SK-N-SH (cell line): ENCODE measurements around the gene NOP53. TPM values are rescaled to one million over a fixed set of nuclear protein-coding genes. Genes with fewer than 3 reads are reported as not detected.

ENCODE experiments used
- CTCF ChIA-PET: fragments of 300-600, 350-600 bp; formaldehyde crosslinking; extraction: SDS; loops from one replicate; lab custom pipeline; 2021; lab: Yijun Ruan, JAX
- POLR2A ChIA-PET: fragments of 350-600 bp; sonication (Branson Sonifier 250); formaldehyde crosslinking; extraction: SDS; loops from one replicate; lab custom pipeline; 2020; ENCODE audit warnings: antibody characterized with exemption, inconsistent platforms; lab: Yijun Ruan, JAX
- DNase-seq: peaks from one replicate; pipeline ENCODE4 v3.0.0; 2012
- H2AFZ ChIP-seq: fragments of 200-600 bp; sonication (generic); 2 replicates; pipeline ENCODE4 v1.8.1; 2016; ENCODE audit warnings: antibody characterized with exemption, mild to moderate bottlenecking, low read depth
- H3F3A ChIP-seq: fragments of 200-600 bp; sonication (generic); replicated peaks from 2 replicates; pipeline ENCODE3; 2016; ENCODE audit warnings: antibody characterized with exemption, mild to moderate bottlenecking; ENCODE audit not compliant: insufficient read depth
- H3K27ac ChIP-seq, 2 experiments: fragments of 200-500 bp in 1 of 2; fragments of 200-600 bp in 1 of 2; sonication (Bioruptor generic) in 1 of 2; sonication (generic), shearing (Covaris generic) in 1 of 2; 2 replicates each; pipeline versions ENCODE4 v1.5.1 to v1.6.1; 2014 to 2016; ENCODE audit warnings: low read depth in 2 of 2, inconsistent platforms in 1 of 2, low read length in 1 of 2, mild to moderate bottlenecking in 1 of 2, mixed read lengths in 1 of 2
- H3K27me3 ChIP-seq: fragments of 200-600 bp; sonication (generic), shearing (Covaris generic); 2 replicates; pipeline ENCODE4 v1.6.1; 2016; ENCODE audit warnings: mixed run types; ENCODE audit not compliant: insufficient read depth
- H3K36me3 ChIP-seq, 2 experiments: fragments of 200-500 bp in 1 of 2; fragments of 200-600 bp in 1 of 2; sonication (Bioruptor generic) in 1 of 2; sonication (generic) in 1 of 2; replicated peaks in 1 of 2; 2 replicates each; pipeline versions ENCODE3 to v1.5.1; 2014 to 2016; ENCODE audit warnings: low read length in 1 of 2, mild to moderate bottlenecking in 1 of 2; ENCODE audit not compliant: insufficient read depth in 2 of 2, control insufficient read depth in 1 of 2
- H3K4me1 ChIP-seq, 2 experiments: fragments of 200-500 bp in 1 of 2; fragments of 200-600 bp in 1 of 2; sonication (Bioruptor generic) in 1 of 2; sonication (generic), shearing (Covaris generic) in 1 of 2; 2 replicates each; pipeline versions ENCODE4 v1.5.1 to v1.6.1; 2014 to 2016; ENCODE audit warnings: low read depth in 1 of 2, low read length in 1 of 2, mixed run types in 1 of 2; ENCODE audit not compliant: insufficient read depth in 2 of 2, control insufficient read depth in 1 of 2
- H3K4me2 ChIP-seq: fragments of 200-600 bp; sonication (generic), shearing (Covaris generic); 2 replicates; pipeline ENCODE4 v1.6.1; 2017; ENCODE audit warnings: mixed run types
- H3K4me3 ChIP-seq, 2 experiments: fragments of 200-500 bp in 1 of 2; fragments of 200-600 bp in 1 of 2; sonication (Bioruptor generic) in 1 of 2; sonication (generic), shearing (Covaris generic) in 1 of 2; 2 replicates each; pipeline versions ENCODE4 v1.5.1 to v1.8.1; 2014 to 2016; ENCODE audit warnings: low read depth in 2 of 2, inconsistent platforms in 1 of 2, low read length in 1 of 2, mild to moderate bottlenecking in 1 of 2, mixed read lengths in 1 of 2, moderate library complexity in 1 of 2
- H3K79me2 ChIP-seq: fragments of 200-600 bp; sonication (generic); 2 replicates; pipeline ENCODE4 v1.8.1; 2017; ENCODE audit warnings: mild to moderate bottlenecking; ENCODE audit not compliant: insufficient read depth
- H3K9ac ChIP-seq: fragments of 200-600 bp; sonication (generic); 2 replicates; pipeline ENCODE4 v1.6.1; 2017; ENCODE audit warnings: mixed run types
- H3K9me2 ChIP-seq: fragments of 200-600 bp; sonication (generic); 2 replicates; pipeline ENCODE4 v1.6.1; 2017; ENCODE audit warnings: mixed run types
- H3K9me3 ChIP-seq: fragments of 200-600 bp; sonication (generic); 2 replicates; pipeline ENCODE4 v1.6.1; 2017; ENCODE audit warnings: mixed run types, mild to moderate bottlenecking, moderate library complexity
- H4K20me1 ChIP-seq: fragments of 200-600 bp; sonication (generic); 2 replicates; pipeline ENCODE4 v1.6.1; 2017; ENCODE audit warnings: mild to moderate bottlenecking, mixed run types; ENCODE audit not compliant: insufficient read depth
- CTCF ChIP-seq: fragments of 200-600 bp; sonication (generic); IDR thresholded peaks from 2 replicates; pipeline ENCODE4 v1.6.1; 2017; ENCODE audit warnings: antibody characterized with exemption, mild to moderate bottlenecking, moderate library complexity
- EZH2phosphoT487 ChIP-seq: fragments of 200-600 bp; sonication (generic); IDR thresholded peaks from 2 replicates; pipeline ENCODE4 v1.6.1; 2017; ENCODE audit warnings: low read depth, mixed run types, mild to moderate bottlenecking, antibody characterized with exemption, moderate library complexity, borderline replicate concordance
- FOXJ3 ChIP-seq: sonication (generic); formaldehyde crosslinking; IDR thresholded peaks from 2 replicates; pipeline ENCODE4 v1.5.1; 2020; ENCODE audit warnings: mild to moderate bottlenecking, missing genetic modification reagents
- GABPA ChIP-seq: IDR thresholded peaks from 2 replicates; pipeline ENCODE4 v1.4.0; 2012; ENCODE audit warnings: low read depth, mild to moderate bottlenecking
- IRF3 ChIP-seq: fragments of 150-350 bp; IDR thresholded peaks from 2 replicates; pipeline ENCODE4 v1.6.1; 2016; ENCODE audit warnings: mild to moderate bottlenecking, low read depth, low read length
- MAX ChIP-seq: IDR thresholded peaks from 2 replicates; pipeline ENCODE4 v1.4.0; 2012; ENCODE audit warnings: low read depth
- MEF2A ChIP-seq: IDR thresholded peaks from 2 replicates; pipeline ENCODE4 v1.4.0; 2012; ENCODE audit warnings: low read depth, borderline replicate concordance
- MXI1 ChIP-seq: IDR thresholded peaks from 2 replicates; pipeline ENCODE4 v1.6.1; 2012; ENCODE audit warnings: mild to moderate bottlenecking, low read depth, low read length, improper control_type of control experiment
- NRF1 ChIP-seq: IDR thresholded peaks from 2 replicates; pipeline ENCODE4 v1.6.1; 2012; ENCODE audit warnings: low read depth, mild to moderate bottlenecking, low read length
- PBX3 ChIP-seq: IDR thresholded peaks from 2 replicates; pipeline ENCODE4; 2012
- POLR2AphosphoS5 ChIP-seq: IDR thresholded peaks from 2 replicates; pipeline ENCODE4 v1.6.1; 2012; ENCODE audit warnings: low read depth, low read length
- RAD21 ChIP-seq: IDR thresholded peaks from 2 replicates; pipeline ENCODE4 v1.6.1; 2012; ENCODE audit warnings: mild to moderate bottlenecking, low read length
- SMC3 ChIP-seq: IDR thresholded peaks from 2 replicates; pipeline ENCODE4 v1.6.1; 2012; ENCODE audit warnings: low read depth, low read length, improper control_type of control experiment
- TAF1 ChIP-seq: IDR thresholded peaks from 2 replicates; pipeline ENCODE4 v1.6.1; 2012; ENCODE audit warnings: low read depth, mild to moderate bottlenecking, low read length, moderate library complexity, borderline replicate concordance
- TCF12 ChIP-seq: IDR thresholded peaks from 2 replicates; pipeline ENCODE4 v1.4.0; 2012
- TEAD4 ChIP-seq: IDR thresholded peaks from 2 replicates; pipeline ENCODE4 v1.4.0; 2012; ENCODE audit warnings: mild to moderate bottlenecking, borderline replicate concordance; ENCODE audit not compliant: insufficient read depth
- USF1 ChIP-seq: IDR thresholded peaks from 2 replicates; pipeline ENCODE4 v1.4.0; 2012; ENCODE audit warnings: low read depth, borderline replicate concordance
- YY1 ChIP-seq: IDR thresholded peaks from 2 replicates; pipeline ENCODE4 v1.4.0; 2012; ENCODE audit warnings: low read depth, mild to moderate bottlenecking
- ZBTB33 ChIP-seq: IDR thresholded peaks from 2 replicates; pipeline ENCODE4 v1.4.0; 2012; ENCODE audit warnings: low read depth, borderline replicate concordance
- WGBS: methylation state at CpG from one replicate; pipeline ENCODE4 v1.1.6; 2017; ENCODE audit warnings: low lambda C conversion rate; 5-methylcytosine and 5-hydroxymethylcytosine counted together
- polyA plus RNA-seq, 3 experiments: library from polyadenylated mRNA; depleted of rRNA; stranded (reverse); fragments of >200 nt; gene quantifications; 2 replicates each; pipeline ENCODE4 v1.2.3, GENCODE V29; 2012

Gene NOP53
- polyA plus RNA-seq, 1 of the 3 experiments (the other 2 are of a cell fraction): 275 TPM

GRCh38 chr19:47761566-47761965 is 16.2 kb downstream of the NOP53 start:
- Histone ChIP-seq H3K9me2 (no peaks in the 10 kb centered on the region), H3K27me3 (no peaks in the 10 kb centered on the region), H3K36me3 (peaks cover 12 to 19% of the 10 kb centered on the region in 2 experiments), H3K4me1 (no peaks in the 10 kb centered on the region), H3K9ac (no peak overlapping the region), H3K4me3 (no peak overlapping the region), H3K79me2 (no peaks in the 10 kb centered on the region), H2AFZ (no peak overlapping the region), H3K9me3 (no peaks in the 10 kb centered on the region), H4K20me1 (peaks cover 3% of the 10 kb centered on the region; the same call in 1 of the 2 replicates), H3K27ac (no peak overlapping the region), H3K4me2 (no peak overlapping the region), H3F3A (peaks cover 17% of the 10 kb centered on the region)
- TF ChIP-seq MEF2A (no peak), ZBTB33 (no peak), MAX (no peak), POLR2AphosphoS5 (no peak), NRF1 (no peak), TAF1 (no peak), IRF3 (no peak), MXI1 (no peak), TCF12 (no peak), USF1 (no peak), SMC3 (no peak), GABPA (no peak), TEAD4 (no peak), RAD21 (no peak), FOXJ3 (CRISPR knock-in tag) (no peak)
- DNase-seq: no peak
- ChIA-PET CTCF (interaction anchor here (0.6 kb wide), 1 partner anchor 393 kb away, joined by 3 read pairs; no protein-coding TSS in a partner anchor), POLR2A (no interaction called here)
- WGBS: 60% methylated on average over 5 of the region's 5 CpGs

- Histone ChIP-seq H3K4me3 (no peak overlapping the region), H3K27ac (no peak overlapping the region), H3K9me2 (no peaks in the 10 kb centered on the region), H4K20me1 (peaks cover 3% of the 10 kb centered on the region; the same call in 1 of the 2 replicates), H3F3A (peaks cover 17% of the 10 kb centered on the region), H3K4me1 (no peaks in the 10 kb centered on the region), H3K4me2 (no peak overlapping the region), H3K36me3 (peaks cover 12 to 14% of the 10 kb centered on the region in 2 experiments), H3K79me2 (no peaks in the 10 kb centered on the region), H2AFZ (no peak overlapping the region), H3K27me3 (no peaks in the 10 kb centered on the region), H3K9ac (no peak overlapping the region), H3K9me3 (no peaks in the 10 kb centered on the region)
- ChIA-PET POLR2A (no interaction called here), CTCF (interaction anchor here (0.6 kb wide), 1 partner anchor 392 kb away, joined by 3 read pairs; no protein-coding TSS in a partner anchor)
- 69% methylated on average over 3 of the region's 3 CpGs for WGBS
- no peak for DNase-seq
- TF ChIP-seq USF1 (no peak), PBX3 (no peak), EZH2phosphoT487 (no peak), YY1 (no peak), CTCF (no peak), TCF12 (no peak), FOXJ3 (CRISPR knock-in tag) (no peak), MXI1 (no peak)
These were observed 16.8 kb downstream of the NOP53 start for GRCh38 chr19:47762151-47762550.
